ENCODE results near the gene POFUT1. TPM values are rescaled to one million over a fixed set of nuclear protein-coding genes. Genes with fewer than 3 reads are reported as not detected.
"Not testable (repeated sequence)": the region's sequence is repeated elsewhere in the genome, so short reads cannot be mapped to it uniquely, and the experiment has no call there.

The POFUT1 gene
- total and polyA plus RNA-seq, 8 donors: 2.3 to 33.8 (median 11.2) TPM

DNA sequence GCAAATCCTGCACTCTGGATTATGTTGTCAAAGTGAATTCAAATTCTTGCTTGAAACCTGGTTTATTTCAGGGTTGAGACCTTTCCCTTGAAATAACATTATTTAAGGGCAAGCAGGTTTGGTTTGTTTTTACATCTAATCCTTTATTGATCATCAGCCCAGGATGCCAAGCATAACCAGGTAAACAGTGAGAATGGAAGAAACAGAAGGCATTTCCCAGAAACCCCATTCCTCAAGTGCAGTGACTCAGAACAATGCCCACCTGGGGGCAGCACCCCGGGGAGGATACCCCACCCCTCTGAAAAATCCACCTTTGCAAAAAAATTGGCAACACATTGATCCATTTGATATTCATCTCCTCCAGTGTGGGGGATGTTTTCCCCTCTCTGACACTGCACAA lies 32.5 kb downstream of the POFUT1 start:
- 2 to 18% (median 11%) methylated on average over 1 of the region's 1 CpG for WGBS, 5 donors

DNA sequence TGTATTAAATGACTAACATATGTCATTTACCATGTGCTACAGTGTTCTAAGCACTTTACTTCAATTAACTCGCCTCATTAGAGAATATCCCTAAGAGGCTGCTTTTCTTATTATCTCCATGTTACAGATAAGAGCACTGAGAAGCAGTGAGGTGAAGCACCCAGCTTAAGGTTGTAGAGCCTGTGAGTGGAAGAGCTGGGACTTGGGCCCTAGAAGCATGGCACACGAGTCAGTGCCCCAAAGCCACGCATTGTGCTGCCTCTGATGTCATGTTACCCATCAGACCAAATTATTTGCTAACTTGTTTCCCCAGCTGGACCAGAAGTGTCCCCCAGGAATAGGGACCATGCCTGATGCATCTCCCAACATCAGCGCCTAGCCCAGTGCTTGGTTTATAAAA lies 34.1 kb downstream of the POFUT1 start:
- 86 to 93% (median 89%) methylated on average over 4 of the region's 4 CpGs for WGBS, 5 donors
- no peak for DNase-seq
- intact Hi-C loops (cut with DNase I; ENCODE audit: low total_unique reads): no loop called here

More for the DNA sequence above, 32.5 kb downstream of the POFUT1 start:
- TF ChIP-seq POLR2AphosphoS5 (IDR thresholded peaks at IDR 0.05) (no peak), POLR2A (IDR thresholded peaks at IDR 0.05) (no peak), EP300 (IDR thresholded peaks at IDR 0.05) (no peak)
- TF ChIP-seq, protein P1, sequence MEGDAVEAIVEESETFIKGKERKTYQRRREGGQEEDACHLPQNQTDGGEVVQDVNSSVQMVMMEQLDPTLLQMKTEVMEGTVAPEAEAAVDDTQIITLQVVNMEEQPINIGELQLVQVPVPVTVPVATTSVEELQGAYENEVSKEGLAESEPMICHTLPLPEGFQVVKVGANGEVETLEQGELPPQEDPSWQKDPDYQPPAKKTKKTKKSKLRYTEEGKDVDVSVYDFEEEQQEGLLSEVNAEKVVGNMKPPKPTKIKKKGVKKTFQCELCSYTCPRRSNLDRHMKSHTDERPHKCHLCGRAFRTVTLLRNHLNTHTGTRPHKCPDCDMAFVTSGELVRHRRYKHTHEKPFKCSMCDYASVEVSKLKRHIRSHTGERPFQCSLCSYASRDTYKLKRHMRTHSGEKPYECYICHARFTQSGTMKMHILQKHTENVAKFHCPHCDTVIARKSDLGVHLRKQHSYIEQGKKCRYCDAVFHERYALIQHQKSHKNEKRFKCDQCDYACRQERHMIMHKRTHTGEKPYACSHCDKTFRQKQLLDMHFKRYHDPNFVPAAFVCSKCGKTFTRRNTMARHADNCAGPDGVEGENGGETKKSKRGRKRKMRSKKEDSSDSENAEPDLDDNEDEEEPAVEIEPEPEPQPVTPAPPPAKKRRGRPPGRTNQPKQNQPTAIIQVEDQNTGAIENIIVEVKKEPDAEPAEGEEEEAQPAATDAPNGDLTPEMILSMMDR (IDR thresholded peaks at IDR 0.05): no peak
- Histone ChIP-seq H3K4me1 (peaks cover 0 to 9% (median 8%) of the 10 kb centered on the region in 4 donors), H3K9me3 (no peaks in the 10 kb centered on the region), H3K4me3 (no peak overlapping the region), H3K36me3 (peaks cover 0 to 21% (median 16%) of the 10 kb centered on the region in 4 donors), H3K27me3 (no peaks in the 10 kb centered on the region), H3K27ac (no peak overlapping the region)
- DNase-seq: no peak
- intact Hi-C loops (cut with DNase I; ENCODE audit: low total_unique reads): no loop called here

DNA sequence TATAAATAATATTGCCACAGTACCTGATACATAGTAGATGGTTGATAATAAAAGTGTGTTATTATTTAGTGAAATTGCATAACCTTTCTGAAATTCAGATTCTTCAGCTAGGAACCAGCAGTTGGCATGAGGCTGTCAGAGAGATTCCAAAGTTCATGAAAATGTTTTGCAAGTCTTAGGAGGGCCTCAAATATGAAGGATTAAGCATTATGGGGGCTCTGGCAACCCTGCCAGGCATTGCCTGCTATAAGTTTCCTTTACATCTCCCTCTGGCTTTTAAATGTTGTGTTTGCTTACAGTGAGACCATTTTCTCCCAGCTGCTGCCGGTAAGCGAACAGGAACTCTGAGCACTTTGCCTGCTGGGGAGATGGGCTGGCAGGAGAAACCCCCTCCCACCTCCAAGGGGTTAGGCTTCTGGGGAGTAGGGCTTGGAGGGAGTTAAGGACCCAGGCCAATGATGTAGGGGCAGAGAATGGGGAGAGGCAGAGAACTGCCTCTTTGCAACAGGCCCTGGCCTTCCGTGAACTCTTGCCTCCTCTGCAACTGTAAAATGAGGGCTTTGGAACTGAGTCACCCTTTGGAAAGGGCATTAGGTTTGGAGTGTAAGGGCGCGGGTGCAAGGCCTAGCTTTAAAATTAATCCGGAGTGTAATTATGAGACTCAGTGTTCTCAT lies 36.6 kb downstream of the POFUT1 start:
- no peaks in the 10 kb centered on the region for H3K27me3 ChIP-seq
- H3K4me3 ChIP-seq: no peak overlapping the region
- no peak for DNase-seq
- no peaks in the 10 kb centered on the region for H3K36me3 ChIP-seq
- WGBS, 5 donors: 82 to 89% (median 85%) methylated on average over 6 of the region's 6 CpGs
- no peaks in the 10 kb centered on the region for H3K9me3 ChIP-seq
- H3K4me1 ChIP-seq: peaks cover 0 to 4% (median 0%) of the 10 kb centered on the region in 4 donors
- intact Hi-C loops (cut with DNase I; ENCODE audit: low total_unique reads): no loop called here
- H3K27ac ChIP-seq: no peak overlapping the region
- TF ChIP-seq POLR2A (IDR thresholded peaks at IDR 0.05) (no peak), EP300 (IDR thresholded peaks at IDR 0.05) (no peak), POLR2AphosphoS5 (IDR thresholded peaks at IDR 0.05) (no peak)
- TF ChIP-seq, protein P1 (IDR thresholded peaks at IDR 0.05): no peak

More for the DNA sequence above, 34.1 kb downstream of the POFUT1 start:
- H3K4me3 ChIP-seq: no peak overlapping the region
- H3K9me3 ChIP-seq: no peaks in the 10 kb centered on the region
- H3K4me1 ChIP-seq: peaks cover 0 to 4% (median 0%) of the 10 kb centered on the region in 4 donors
- TF ChIP-seq EP300 (IDR thresholded peaks at IDR 0.05) (no peak), POLR2A (IDR thresholded peaks at IDR 0.05) (no peak), POLR2AphosphoS5 (IDR thresholded peaks at IDR 0.05) (no peak)
- TF ChIP-seq, protein P1 (IDR thresholded peaks at IDR 0.05): no peak
- H3K27me3 ChIP-seq: no peaks in the 10 kb centered on the region
- H3K27ac ChIP-seq: no peak overlapping the region
- H3K36me3 ChIP-seq: peaks cover 0 to 7% (median 3%) of the 10 kb centered on the region in 4 donors

DNA sequence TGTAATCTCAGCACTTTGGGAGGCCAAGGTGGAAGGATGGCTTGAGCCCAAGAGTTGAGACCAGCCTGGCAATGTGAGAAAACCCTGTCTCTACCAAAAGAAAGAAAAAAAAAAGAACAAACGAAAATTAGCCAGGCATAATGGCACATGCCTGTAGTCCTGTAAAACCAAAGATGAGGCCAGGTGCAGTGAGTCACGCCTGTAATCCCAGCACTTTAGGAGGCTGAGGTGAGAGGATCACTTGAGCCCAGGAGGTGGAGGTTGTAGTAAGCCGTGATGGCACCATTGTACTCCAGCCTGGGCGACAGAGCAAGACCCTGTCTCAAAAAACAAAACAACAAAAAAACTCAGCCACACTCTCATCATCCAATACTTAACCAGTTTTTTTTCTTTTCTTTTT lies 37.3 kb downstream of the POFUT1 start:
- 80 to 87% (median 82%) methylated on average over 4 of the region's 4 CpGs for WGBS, 5 donors
- H3K36me3 ChIP-seq: no peaks in the 10 kb centered on the region
- no peak overlapping the region for H3K27ac ChIP-seq
- peaks cover 0 to 3% (median 0%) of the 10 kb centered on the region in 4 donors for H3K4me1 ChIP-seq
- no peaks in the 10 kb centered on the region for H3K9me3 ChIP-seq
- no peak for DNase-seq
- TF ChIP-seq POLR2AphosphoS5 (IDR thresholded peaks at IDR 0.05) (no peak), EP300 (IDR thresholded peaks at IDR 0.05) (no peak), POLR2A (IDR thresholded peaks at IDR 0.05) (no peak)
- TF ChIP-seq, protein P1 (IDR thresholded peaks at IDR 0.05): no peak
- intact Hi-C loops (cut with DNase I; ENCODE audit: low total_unique reads): no loop called here
- H3K4me3 ChIP-seq: no peak overlapping the region
- H3K27me3 ChIP-seq: no peaks in the 10 kb centered on the region

DNA sequence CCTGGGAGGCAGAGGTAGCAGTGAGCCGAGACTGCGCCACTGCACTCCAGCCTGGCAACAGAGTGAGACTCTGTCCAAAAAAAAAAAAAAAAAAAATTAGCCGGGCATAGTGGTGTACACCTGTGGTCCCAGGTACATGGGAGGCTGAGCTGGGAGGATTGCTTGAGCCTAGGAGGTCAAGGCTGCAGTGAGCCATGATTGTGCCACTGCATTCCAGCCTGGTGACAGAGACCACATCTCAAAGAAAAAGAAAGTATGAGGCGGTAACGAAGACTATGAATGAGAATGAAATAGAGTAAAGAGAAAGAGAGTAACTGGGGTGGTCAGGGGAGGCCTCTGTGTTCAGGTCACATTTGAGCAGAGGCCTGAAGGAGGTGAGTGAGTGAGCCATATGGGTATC lies 38.5 kb downstream of the POFUT1 start:
- WGBS, 5 donors: 87 to 100% (median 96%) methylated on average over 5 of the region's 5 CpGs
- intact Hi-C loops (cut with DNase I; ENCODE audit: low total_unique reads): not testable (repeated sequence)

More for the DNA sequence above, 38.5 kb downstream of the POFUT1 start:
- H3K4me1 ChIP-seq, H3K27ac ChIP-seq, DNase-seq, H3K9me3 ChIP-seq, H3K36me3 ChIP-seq, H3K4me3 ChIP-seq, H3K27me3 ChIP-seq: not testable (repeated sequence)

All from stomach (tissue), 9 donors.